Left lobe of liver (tissue), 2 donors: ENCODE results near the gene RPH3AL. TPM values are rescaled to one million over a fixed set of nuclear protein-coding genes. Genes with fewer than 3 reads are reported as not detected.
"Not testable (repeated sequence)": the region's sequence is repeated elsewhere in the genome, so short reads cannot be mapped to it uniquely, and the experiment has no call there.

Experiments used
- ATAC-seq: fragments of 200-7000 bp; cut with Tn5 transposase; one replicate; pipeline ENCODE4 v1.9.1; 2020; ENCODE audit warnings: mild to moderate bottlenecking, moderate library complexity
- DNase-seq: peaks from one replicate; pipeline ENCODE4 v3.0.0-alpha.2; 2020; ENCODE audit warnings: low spot score
- total RNA-seq: library from RNA; stranded (reverse); gene quantifications from one replicate; pipeline ENCODE4 v1.2.1, GENCODE V29; 2021
- donor health status: DM: no; HTN: no; CAD: no; lungs with moderate emphysema.
- donor health status: DM: no; HTN: yes; CAD: no.

The RPH3AL gene
- total RNA-seq, 1 donor from 2014 or later = 87.4 TPM

- ATAC-seq (no peak), DNase-seq (no peak)
These were observed 106.4 kb downstream of the RPH3AL start for GRCh38 chr17:246226-246625.

- DNase-seq (no peak), ATAC-seq (no peak)
These were observed 107.0 kb downstream of the RPH3AL start for GRCh38 chr17:245611-246010.

- DNase-seq (no peak), ATAC-seq (no peak)
These were observed 107.6 kb downstream of the RPH3AL start for GRCh38 chr17:245020-245419.

GRCh38 chr17:243924-244323, 108.7 kb downstream of the RPH3AL start:
- ATAC-seq, DNase-seq: not testable (repeated sequence)

- ATAC-seq (no peak), DNase-seq (peak; percentile 38)
These were observed 113.7 kb downstream of the RPH3AL start for GRCh38 chr17:238964-239259.

GRCh38 chr17:238071-238963, 114.3 kb downstream of the RPH3AL start:
- peak; percentile 41 for DNase-seq

GRCh38 chr17:237406-237955, 115.1 kb downstream of the RPH3AL start:
- ATAC-seq (no peak), DNase-seq (peak; percentile 40)

More at GRCh38 chr17:238071-238963, 114.3 kb downstream of the RPH3AL start:
- no peak for ATAC-seq

- ATAC-seq = no peak
- DNase-seq = peak; percentile 42
These were observed 115.8 kb downstream of the RPH3AL start for GRCh38 chr17:236641-237405.

- peak; percentile 44 for DNase-seq
- ATAC-seq = no peak
These were observed 116.6 kb downstream of the RPH3AL start for GRCh38 chr17:235831-236640.

GRCh38 chr17:234994-235830, 117.4 kb downstream of the RPH3AL start:
- peak; percentile 37 for DNase-seq
- ATAC-seq = not testable (repeated sequence)

- not testable (repeated sequence) for ATAC-seq
- DNase-seq = peak; percentile 45
These were observed 118.2 kb downstream of the RPH3AL start for GRCh38 chr17:234163-234993.

GRCh38 chr17:233473-233941, 119.1 kb downstream of the RPH3AL start:
- DNase-seq (peak; percentile 92), ATAC-seq (peak; percentile 87)

- ATAC-seq = no peak
- peak; percentile 43 for DNase-seq
These were observed 120.4 kb downstream of the RPH3AL start for GRCh38 chr17:231966-232807.

GRCh38 chr17:231191-231965, 121.2 kb downstream of the RPH3AL start:
- no peak for ATAC-seq
- peak; percentile 42 for DNase-seq

GRCh38 chr17:230395-230770, 122.2 kb downstream of the RPH3AL start:
- ATAC-seq (no peak), DNase-seq (peak; percentile 37)

- ATAC-seq = no peak
- peak; percentile 39 for DNase-seq
These were observed 122.8 kb downstream of the RPH3AL start for GRCh38 chr17:229709-230394.
